Neural cell (in vitro differentiated cells): Measurements from ENCODE around the gene PPP1R1A. TPM values are rescaled to one million over a fixed set of nuclear protein-coding genes. Genes with fewer than 3 reads are reported as not detected.

Experiments
- polyA plus RNA-seq: library from polyadenylated mRNA; depleted of rRNA; stranded (reverse); fragments of >200 nt; gene quantifications from 2 replicates; pipeline ENCODE4 v1.2.3, GENCODE V29; 2014

Gene PPP1R1A
- polyA plus RNA-seq, 1 donor from 2014 or later, result 28.9 TPM

Other genes starting within 250 kb of the PPP1R1A start
- not detected in 2 replicates for gene GPR84, start 224.2 kb downstream of the PPP1R1A start, polyA plus RNA-seq
- 0.46 TPM in 1 of 2 replicates, not detected in the other for gene ZNF385A, start 203.9 kb downstream of the PPP1R1A start, polyA plus RNA-seq
- not detected in 2 replicates for gene ITGA5, start 169.4 kb downstream of the PPP1R1A start, polyA plus RNA-seq
- gene GTSF1, start 115.1 kb downstream of the PPP1R1A start, polyA plus RNA-seq, result not detected in 2 replicates
- gene NCKAP1L, start 90.9 kb downstream of the PPP1R1A start, polyA plus RNA-seq, result 0.02 and 1.9 TPM in 2 replicates
- 9.2 and 14.0 TPM in 2 replicates for gene PDE1B, start 39.1 kb downstream of the PPP1R1A start, polyA plus RNA-seq
- not detected in 2 replicates for gene LACRT, start 46.2 kb upstream of the PPP1R1A start, polyA plus RNA-seq
- not detected in 2 replicates for gene DCD, start 59.7 kb upstream of the PPP1R1A start, polyA plus RNA-seq